PC-3 (cell line): ENCODE data around the gene SFSWAP. TPM values are rescaled to one million over a fixed set of nuclear protein-coding genes. Genes with fewer than 3 reads are reported as not detected.
"Not testable (repeated sequence)": the region's sequence is repeated elsewhere in the genome, so short reads cannot be mapped to it uniquely, and the experiment has no call there.

Experiments used
- ATAC-seq: fragments of 200-7000 bp; cut with Tn5 transposase; 2 replicates; pipeline ENCODE4 v1.9.1; 2020; ENCODE audit warnings: mild to moderate bottlenecking, moderate library complexity
- BruUV-seq: library from RNA; stranded (reverse); fragments of 400-500 nt; replicated peaks from 2 replicates; lab custom pipeline; 2021; lab: Mats Ljungman, UMichigan
- CTCF ChIA-PET: fragments of 300-600 bp; sonication (Branson Sonifier 250); formaldehyde crosslinking; loops from one replicate; lab custom pipeline; 2022; ENCODE audit warnings: antibody characterized with exemption; lab: Charles Lee
- POLR2A ChIA-PET: fragments of 300-600 bp; sonication (Branson Sonifier 250); formaldehyde crosslinking; loops from one replicate; lab custom pipeline; 2022; ENCODE audit warnings: antibody characterized with exemption; ENCODE audit not compliant: unreplicated experiment; lab: Charles Lee
- DNase-seq: peaks from one replicate; pipeline ENCODE4 v3.0.0-alpha.2; 2015
- H2AFZ ChIP-seq: fragments of 300-600 bp; sonication (generic); 2 replicates; pipeline ENCODE4 v1.6.0; 2016; ENCODE audit warnings: antibody characterized with exemption, low read length
- H3F3A ChIP-seq: fragments of 300-600 bp; sonication (generic); one replicate; pipeline ENCODE4 v1.6.0; 2017; ENCODE audit warnings: antibody characterized with exemption, low read length, control low read depth, mild to moderate bottlenecking; ENCODE audit not compliant: unreplicated experiment
- H3K27ac ChIP-seq: fragments of 300-600 bp; sonication (generic); 2 replicates; pipeline ENCODE4 v1.5.1; 2016; ENCODE audit warnings: mild to moderate bottlenecking, low read length
- H3K27me3 ChIP-seq: fragments of 300-600 bp; sonication (generic); 2 replicates; pipeline ENCODE4 v1.6.1; 2016; ENCODE audit warnings: low read length, mixed read lengths
- H3K36me3 ChIP-seq: fragments of 300-600 bp; sonication (generic); 2 replicates; pipeline ENCODE4 v1.6.1; 2016; ENCODE audit warnings: low read depth, mixed run types, low read length, mixed read lengths
- H3K4me1 ChIP-seq: fragments of 300-600 bp; sonication (generic); 2 replicates; pipeline ENCODE4 v1.5.1; 2016; ENCODE audit warnings: low read length; ENCODE audit not compliant: insufficient read depth
- H3K4me2 ChIP-seq: fragments of 300-600 bp; sonication (generic); 2 replicates; pipeline ENCODE4 v1.6.0; 2016; ENCODE audit warnings: low read length
- H3K4me3 ChIP-seq: fragments of 300-600 bp; sonication (generic); 2 replicates; pipeline ENCODE4 v1.5.1; 2016; ENCODE audit warnings: mild to moderate bottlenecking, low read length, mixed read lengths
- H3K79me2 ChIP-seq: fragments of 300-600 bp; sonication (generic); 2 replicates; pipeline ENCODE4 v1.6.1; 2017; ENCODE audit warnings: low read length, mixed read lengths
- H3K9ac ChIP-seq: fragments of 300-600 bp; sonication (generic); 2 replicates; pipeline ENCODE4 v1.6.0; 2016; ENCODE audit warnings: mild to moderate bottlenecking, low read length
- H3K9me2 ChIP-seq: fragments of 300-600 bp; sonication (generic); replicated peaks from 2 replicates; pipeline ENCODE4 v1.6.1; 2016; ENCODE audit warnings: mixed run types, low read length, mixed read lengths
- H3K9me3 ChIP-seq: fragments of 300-600 bp; sonication (generic); 2 replicates; pipeline ENCODE4 v1.6.1; 2016; ENCODE audit warnings: low read length, mixed read lengths
- H4K20me1 ChIP-seq: fragments of 300-600 bp; sonication (generic); 2 replicates; pipeline ENCODE4 v1.6.1; 2016; ENCODE audit warnings: low read length, mixed read lengths
- CTCF ChIP-seq: fragments of 300-600 bp; sonication (generic); conservative IDR thresholded peaks from 2 replicates; pipeline ENCODE4 v1.5.1; 2017; ENCODE audit warnings: antibody characterized with exemption, low read depth, mild to moderate bottlenecking, low read length
- EZH2 ChIP-seq: fragments of 300-600 bp; sonication (generic); IDR thresholded peaks from one replicate; pipeline ENCODE4 v1.6.1; 2017; ENCODE audit warnings: antibody characterized with exemption, mild to moderate bottlenecking, low read length; ENCODE audit not compliant: unreplicated experiment
- EZH2phosphoT487 ChIP-seq: fragments of 300-600 bp; sonication (generic); IDR thresholded peaks from 2 replicates; pipeline ENCODE4 v1.6.1; 2018; ENCODE audit warnings: mild to moderate bottlenecking, antibody characterized with exemption, low read length, borderline replicate concordance
- intact Hi-C: fragments of 100-400 bp; cut with micrococcal nuclease; formaldehyde crosslinking; loops from 2 replicates; pipeline ENCODE4 v1.9.0; 2023
- total RNA-seq: library from RNA; depleted of rRNA; stranded (reverse); fragments of >200 nt; gene quantifications from 2 replicates; pipeline ENCODE4 v1.2.3, GENCODE V29; 2014

The SFSWAP gene
- total RNA-seq, 1 experiment from 2014 or later, result 57.5 TPM

- Histone ChIP-seq H4K20me1 (no peaks in the 10 kb centered on the region), H2AFZ (no peak overlapping the region), H3K9me3 (no peaks in the 10 kb centered on the region), H3K36me3 (peaks cover 3% of the 10 kb centered on the region; the same call in 1 of the 2 replicates), H3K4me3 (no peak overlapping the region), H3K27me3 (no peaks in the 10 kb centered on the region), H3K9me2 (no peaks in the 10 kb centered on the region), H3K79me2 (no peaks in the 10 kb centered on the region), H3K4me2 (no peak overlapping the region), H3K4me1 (peaks cover 10% of the 10 kb centered on the region; the same call in 1 of the 2 replicates), H3F3A (no peaks in the 10 kb centered on the region), H3K9ac (no peak overlapping the region), H3K27ac (no peak overlapping the region)
- no peak for DNase-seq
- intact Hi-C loops, result no loop called here
- ChIA-PET POLR2A (no interaction called here), CTCF (no interaction called here)
- no TSS peak for BruUV-seq
- ATAC-seq, result no peak
- TF ChIP-seq EZH2 (no peak), CTCF (no peak), EZH2phosphoT487 (no peak)
Measured at GRCh38 chr12:131805421-131805820, 94.5 kb downstream of the SFSWAP start.

GRCh38 chr12:131806674-131807073 is 95.8 kb downstream of the SFSWAP start:
- Histone ChIP-seq H3K4me2 (no peak overlapping the region), H3K4me1 (peaks cover 5% of the 10 kb centered on the region; the same call in 1 of the 2 replicates), H3K9me3 (no peaks in the 10 kb centered on the region), H3K4me3 (no peak overlapping the region), H3K79me2 (no peaks in the 10 kb centered on the region), H3K9ac (no peak overlapping the region), H2AFZ (no peak overlapping the region), H3K9me2 (no peaks in the 10 kb centered on the region), H3K27me3 (peaks cover 6% of the 10 kb centered on the region), H4K20me1 (no peaks in the 10 kb centered on the region), H3K36me3 (0 out of 2 replicates have a peak, but pooled peaks cover 2% of the 10 kb centered on the region), H3K27ac (no peak overlapping the region), H3F3A (no peaks in the 10 kb centered on the region)
- BruUV-seq, result no TSS peak
- CTCF ChIA-PET, result no interaction called here
- ATAC-seq (no peak), DNase-seq (no peak)
- POLR2A ChIA-PET, result no interaction called here
- intact Hi-C loops, result no loop called here
- TF ChIP-seq CTCF (no peak), EZH2 (no peak), EZH2phosphoT487 (no peak)

GRCh38 chr12:131808744-131809371 is 98.0 kb downstream of the SFSWAP start:
- BruUV-seq, result no TSS peak
- Histone ChIP-seq H4K20me1 (no peaks in the 10 kb centered on the region), H2AFZ (no peak overlapping the region), H3K9ac (no peak overlapping the region), H3K27me3 (peaks cover 6% of the 10 kb centered on the region), H3K4me1 (peaks cover 2% of the 10 kb centered on the region; the same call in 1 of the 2 replicates), H3K9me3 (no peaks in the 10 kb centered on the region), H3K79me2 (no peaks in the 10 kb centered on the region), H3F3A (no peaks in the 10 kb centered on the region), H3K4me3 (no peak overlapping the region), H3K9me2 (no peaks in the 10 kb centered on the region), H3K36me3 (no peaks in the 10 kb centered on the region), H3K27ac (no peak overlapping the region), H3K4me2 (no peak overlapping the region)
- TF ChIP-seq EZH2 (no peak), EZH2phosphoT487 (no peak), CTCF (no peak)
- ATAC-seq, result no peak
- no peak for DNase-seq
- intact Hi-C loops, result no loop called here
- POLR2A ChIA-PET, result no interaction called here
- CTCF ChIA-PET, result no interaction called here

DNA sequence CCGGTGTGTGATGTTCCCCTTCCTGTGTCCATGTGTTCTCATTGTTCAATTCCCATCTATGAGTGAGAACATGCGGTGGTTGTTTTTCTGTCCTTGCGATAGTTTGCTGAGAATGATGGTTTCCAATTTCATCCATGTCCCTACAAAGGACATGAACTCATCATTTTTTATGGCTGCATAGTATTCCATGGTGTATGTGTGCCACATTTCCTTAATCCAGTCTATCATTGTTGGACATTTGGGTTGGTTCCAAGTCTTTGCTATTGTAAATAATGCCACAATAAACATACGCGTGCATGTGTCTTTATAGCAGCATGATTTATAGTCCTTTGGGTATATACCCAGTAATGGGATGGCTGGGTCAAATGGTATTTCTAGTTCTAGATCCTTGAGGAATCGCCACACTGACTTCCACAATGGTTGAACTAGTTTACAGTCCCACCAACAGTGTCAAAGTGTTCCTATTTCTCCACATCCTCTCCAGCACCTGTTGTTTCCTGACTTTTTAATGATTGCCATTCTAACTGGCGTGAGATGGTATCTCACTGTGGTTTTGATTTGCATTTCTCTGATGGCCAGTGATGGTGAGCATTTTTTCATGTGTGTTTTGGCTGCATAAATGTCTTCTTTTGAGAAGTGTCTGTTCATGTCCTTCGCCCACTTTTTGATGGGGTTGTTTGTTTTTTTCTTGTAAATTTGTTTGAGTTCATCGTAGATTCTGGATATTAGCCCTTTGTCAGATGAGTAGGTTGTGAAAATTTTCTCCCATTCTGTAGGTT is 98.8 kb downstream of the SFSWAP start:
- H3K4me3 ChIP-seq, POLR2A ChIA-PET, H2AFZ ChIP-seq, H3K9me2 ChIP-seq, H3K9me3 ChIP-seq, H4K20me1 ChIP-seq, H3K27ac ChIP-seq, CTCF ChIA-PET, H3K79me2 ChIP-seq, H3K36me3 ChIP-seq, H3K27me3 ChIP-seq, H3K4me1 ChIP-seq, H3K9ac ChIP-seq, BruUV-seq, H3K4me2 ChIP-seq, H3F3A ChIP-seq, intact Hi-C loops, ATAC-seq, DNase-seq: not testable (repeated sequence)
